IPS-20b (cell line): ENCODE measurements around the gene KCNA5.

Source experiments
- H3K27ac ChIP-seq: one replicate; pipeline ENCODE4 v1.5.1; 2013; ENCODE audit warnings: low read length
- H3K27me3 ChIP-seq: 2 replicates; pipeline ENCODE4 v1.6.1; 2013; ENCODE audit warnings: mild to moderate bottlenecking, low read length, inconsistent platforms; ENCODE audit not compliant: insufficient read depth
- H3K36me3 ChIP-seq: 2 replicates; pipeline ENCODE4 v1.6.1; 2013; ENCODE audit warnings: low read depth, mild to moderate bottlenecking, inconsistent platforms, low read length, moderate library complexity; ENCODE audit not compliant: insufficient read depth
- H3K4me1 ChIP-seq: 2 replicates; pipeline ENCODE4 v1.6.1; 2013; ENCODE audit warnings: mild to moderate bottlenecking, control low read depth, inconsistent platforms, low read length, moderate library complexity; ENCODE audit not compliant: insufficient read depth
- H3K4me3 ChIP-seq: 2 replicates; pipeline ENCODE4 v1.5.1; 2013; ENCODE audit warnings: mild to moderate bottlenecking, low read length, inconsistent platforms
- H3K9ac ChIP-seq: 2 replicates; pipeline ENCODE4 v1.6.1; 2013; ENCODE audit warnings: low read depth, mild to moderate bottlenecking, inconsistent platforms, low read length, moderate library complexity
- H3K9me3 ChIP-seq: 2 replicates; pipeline ENCODE4 v1.6.1; 2013; ENCODE audit warnings: mild to moderate bottlenecking, low read depth, low read length, inconsistent platforms; ENCODE audit not compliant: insufficient read depth

Gene KCNA5

DNA sequence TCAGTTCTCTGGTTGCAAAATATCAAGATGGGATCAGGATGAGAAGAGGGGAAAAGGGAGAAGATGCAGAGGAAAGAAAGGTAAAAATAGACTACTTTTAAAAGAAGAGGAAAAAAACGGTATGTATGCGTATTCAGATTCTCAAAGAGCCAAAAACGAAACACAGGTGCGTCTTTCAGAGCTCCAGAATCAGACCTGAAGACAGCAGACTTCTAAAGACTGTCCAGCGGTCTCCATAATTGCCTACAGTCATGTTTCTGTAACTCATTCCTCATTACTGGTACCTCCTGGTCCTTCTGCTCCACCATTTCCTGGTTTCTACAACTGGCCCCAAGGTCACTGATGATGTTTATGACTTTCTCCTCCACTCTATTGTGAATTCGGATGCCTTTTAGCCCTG is 12.4 kb upstream of the KCNA5 start:
- H3K9ac ChIP-seq, result no peak overlapping the region
- H3K4me3 ChIP-seq, result no peak overlapping the region
- H3K36me3 ChIP-seq, result no peaks in the 10 kb centered on the region
- H3K4me1 ChIP-seq, result peaks cover 10% of the 10 kb centered on the region
- H3K9me3 ChIP-seq, result no peaks in the 10 kb centered on the region
- H3K27ac ChIP-seq, result no peak overlapping the region
- no peaks in the 10 kb centered on the region for H3K27me3 ChIP-seq

GRCh38 chr12:5031958-5032357 is 11.7 kb upstream of the KCNA5 start:
- H3K9ac ChIP-seq, result no peak overlapping the region
- H3K4me3 ChIP-seq, result no peak overlapping the region
- H3K9me3 ChIP-seq, result no peaks in the 10 kb centered on the region
- peaks cover 9% of the 10 kb centered on the region for H3K4me1 ChIP-seq
- no peaks in the 10 kb centered on the region for H3K36me3 ChIP-seq
- H3K27me3 ChIP-seq, result no peaks in the 10 kb centered on the region
- H3K27ac ChIP-seq, result no peak overlapping the region

DNA sequence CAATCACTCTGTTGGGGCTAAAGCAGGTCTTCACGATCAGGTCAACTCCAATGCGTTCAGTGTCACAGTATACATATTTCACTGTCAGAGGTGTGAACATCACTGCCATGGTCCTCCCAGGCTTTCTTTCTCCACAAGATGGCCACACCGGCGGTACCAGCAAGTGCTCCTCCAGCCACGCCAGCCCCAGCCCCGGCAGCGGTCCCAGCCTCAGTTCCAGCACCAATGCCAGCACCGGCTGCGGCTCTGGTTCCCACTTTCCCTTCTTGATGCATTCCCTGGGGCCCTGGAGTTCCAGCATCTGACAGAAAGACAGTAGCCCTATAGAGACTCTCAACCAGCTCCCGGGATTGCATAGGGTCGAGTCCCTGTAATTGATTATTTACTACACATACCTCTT is 10.9 kb upstream of the KCNA5 start:
- no peak overlapping the region for H3K9ac ChIP-seq
- no peak overlapping the region for H3K27ac ChIP-seq
- no peaks in the 10 kb centered on the region for H3K27me3 ChIP-seq
- no peak overlapping the region for H3K4me3 ChIP-seq
- no peaks in the 10 kb centered on the region for H3K9me3 ChIP-seq
- H3K4me1 ChIP-seq, result peaks cover 3% of the 10 kb centered on the region
- no peaks in the 10 kb centered on the region for H3K36me3 ChIP-seq

- peaks cover 3% of the 10 kb centered on the region for H3K4me1 ChIP-seq
- no peak overlapping the region for H3K4me3 ChIP-seq
- H3K9ac ChIP-seq, result no peak overlapping the region
- no peaks in the 10 kb centered on the region for H3K36me3 ChIP-seq
- no peaks in the 10 kb centered on the region for H3K9me3 ChIP-seq
- H3K27me3 ChIP-seq, result no peaks in the 10 kb centered on the region
- no peak overlapping the region for H3K27ac ChIP-seq
Measured at GRCh38 chr12:5033883-5034282, 9.8 kb upstream of the KCNA5 start.

GRCh38 chr12:5034603-5035002 is 9.1 kb upstream of the KCNA5 start:
- H3K27ac ChIP-seq, result no peak overlapping the region
- peaks cover 3% of the 10 kb centered on the region for H3K4me1 ChIP-seq
- H3K36me3 ChIP-seq, result no peaks in the 10 kb centered on the region
- no peak overlapping the region for H3K4me3 ChIP-seq
- H3K9me3 ChIP-seq, result no peaks in the 10 kb centered on the region
- H3K9ac ChIP-seq, result no peak overlapping the region
- H3K27me3 ChIP-seq, result no peaks in the 10 kb centered on the region

DNA sequence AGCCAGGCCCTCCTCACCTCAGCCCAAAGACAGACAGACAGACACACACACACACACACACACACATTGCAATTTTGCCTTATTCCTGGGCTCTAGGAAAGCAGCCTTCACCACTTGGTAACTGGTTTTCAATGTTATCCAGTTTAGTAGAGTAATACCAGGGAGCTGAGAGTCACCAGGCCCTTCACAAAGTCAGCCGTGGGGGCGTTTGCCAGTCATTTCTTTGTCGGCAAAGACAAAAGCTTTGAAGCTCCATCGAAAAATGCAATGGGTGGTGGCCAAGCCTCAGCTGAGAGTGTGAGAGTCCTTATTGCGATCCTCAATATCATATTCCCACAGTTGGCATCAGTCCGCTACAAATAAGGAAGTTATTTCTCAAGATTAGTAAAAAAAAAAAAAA is 8.1 kb upstream of the KCNA5 start:
- Histone ChIP-seq H3K9ac (no peak overlapping the region), H3K36me3 (no peaks in the 10 kb centered on the region), H3K27me3 (peaks cover 8% of the 10 kb centered on the region; the same call in 1 of the 2 replicates), H3K4me1 (peaks cover 3% of the 10 kb centered on the region), H3K4me3 (no peak overlapping the region), H3K27ac (no peak overlapping the region), H3K9me3 (no peaks in the 10 kb centered on the region)

GRCh38 chr12:5036031-5036430 is 7.6 kb upstream of the KCNA5 start:
- Histone ChIP-seq H3K4me1 (peaks cover 3% of the 10 kb centered on the region), H3K27ac (no peak overlapping the region), H3K27me3 (peaks cover 12% of the 10 kb centered on the region), H3K9ac (no peak overlapping the region), H3K36me3 (no peaks in the 10 kb centered on the region), H3K4me3 (no peak overlapping the region), H3K9me3 (no peaks in the 10 kb centered on the region)

DNA sequence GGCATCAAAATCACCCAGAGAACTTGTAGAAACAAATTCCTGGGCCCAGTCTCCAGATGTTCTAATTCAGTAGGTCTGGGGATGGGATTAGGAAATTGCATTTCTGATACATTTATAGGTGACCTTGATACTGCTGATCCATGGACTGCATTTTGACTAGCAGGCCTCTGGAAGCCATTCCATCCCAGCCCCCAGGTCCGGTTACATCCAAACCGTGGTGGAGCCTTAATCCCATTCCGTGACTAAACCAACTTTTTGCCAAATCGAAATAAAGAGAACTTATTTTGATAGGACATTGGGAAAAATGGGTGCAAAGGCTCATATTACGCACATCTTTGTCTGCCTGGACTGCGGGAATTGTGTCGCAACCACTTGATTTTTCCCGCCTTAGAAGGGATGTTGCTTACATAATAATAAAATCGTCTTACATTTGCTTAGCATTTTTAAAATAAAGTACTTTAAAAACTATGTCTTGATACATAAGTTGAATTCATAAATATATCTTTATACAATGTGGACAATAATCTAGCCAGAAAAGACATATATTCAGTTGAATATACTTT is 5.8 kb upstream of the KCNA5 start:
- Histone ChIP-seq H3K9me3 (no peaks in the 10 kb centered on the region), H3K27me3 (peaks cover 31% of the 10 kb centered on the region), H3K4me1 (peaks cover 3% of the 10 kb centered on the region)

DNA sequence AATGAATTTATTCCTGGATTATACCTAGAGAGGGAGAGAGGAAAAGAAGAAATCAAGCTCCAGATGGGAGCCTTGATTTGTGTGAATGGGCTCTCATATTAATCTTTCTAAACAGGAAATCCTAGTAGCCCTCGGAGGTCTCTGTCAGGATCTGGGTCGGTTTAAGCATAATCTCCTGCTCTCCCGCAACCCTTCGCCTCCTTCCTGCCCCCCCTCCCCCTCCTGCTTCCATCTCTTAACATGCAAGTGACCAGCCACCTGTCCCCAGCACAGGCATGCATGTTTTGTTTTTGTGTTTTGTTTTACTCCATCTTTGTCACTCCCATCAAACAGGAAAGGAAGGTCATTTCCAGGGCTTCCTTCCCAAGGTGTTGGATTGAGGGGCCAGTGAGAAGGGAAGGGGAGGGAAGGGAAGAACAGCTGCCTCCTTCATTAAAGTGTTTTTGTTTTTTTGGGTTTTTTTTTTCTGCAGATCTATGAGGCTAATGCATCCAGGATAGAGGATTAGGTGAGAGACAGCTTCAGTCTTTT is 4.8 kb upstream of the KCNA5 start:
- Histone ChIP-seq H3K36me3 (no peaks in the 10 kb centered on the region), H3K9me3 (no peaks in the 10 kb centered on the region), H3K9ac (no peak overlapping the region), H3K27ac (no peak overlapping the region), H3K27me3 (peaks cover 40% of the 10 kb centered on the region), H3K4me1 (peaks cover 3% of the 10 kb centered on the region), H3K4me3 (no peak overlapping the region)

More for the DNA sequence above, 5.8 kb upstream of the KCNA5 start:
- no peak overlapping the region for H3K27ac ChIP-seq
- H3K4me3 ChIP-seq, result no peak overlapping the region
- no peak overlapping the region for H3K9ac ChIP-seq
- H3K36me3 ChIP-seq, result no peaks in the 10 kb centered on the region

DNA sequence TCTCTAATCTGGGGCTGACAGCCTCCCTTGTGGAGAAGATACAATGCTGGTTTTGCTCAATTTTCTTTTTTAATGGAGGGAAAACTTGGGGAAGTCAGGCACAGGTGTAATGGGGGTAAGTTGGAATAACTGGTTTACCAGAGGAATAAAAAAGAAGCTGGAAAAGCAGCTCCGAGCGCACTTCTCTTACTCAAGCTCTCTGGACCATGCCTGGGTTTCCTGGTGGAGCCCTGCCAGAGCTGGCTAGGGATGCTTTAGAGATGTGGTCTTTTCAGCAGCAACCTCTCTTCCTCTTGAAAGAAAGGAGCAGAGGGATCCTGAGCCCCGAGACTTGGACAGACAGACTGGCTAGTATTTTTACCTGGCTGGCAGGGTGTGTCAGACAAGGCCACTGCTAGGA is 3.9 kb upstream of the KCNA5 start:
- Histone ChIP-seq H3K9me3 (no peaks in the 10 kb centered on the region), H3K27ac (no peak overlapping the region), H3K4me1 (no peaks in the 10 kb centered on the region; the same call in 1 of the 2 replicates), H3K27me3 (peaks cover 50% of the 10 kb centered on the region), H3K4me3 (no peak overlapping the region), H3K36me3 (no peaks in the 10 kb centered on the region), H3K9ac (no peak overlapping the region)

GRCh38 chr12:5040368-5040767 is 3.3 kb upstream of the KCNA5 start:
- H3K4me3 ChIP-seq, result no peak overlapping the region
- H3K4me1 ChIP-seq, result no peaks in the 10 kb centered on the region; the same call in 1 of the 2 replicates
- no peak overlapping the region for H3K27ac ChIP-seq
- H3K36me3 ChIP-seq, result no peaks in the 10 kb centered on the region
- H3K27me3 ChIP-seq, result peaks cover 56% of the 10 kb centered on the region
- no peaks in the 10 kb centered on the region for H3K9me3 ChIP-seq
- no peak overlapping the region for H3K9ac ChIP-seq

DNA sequence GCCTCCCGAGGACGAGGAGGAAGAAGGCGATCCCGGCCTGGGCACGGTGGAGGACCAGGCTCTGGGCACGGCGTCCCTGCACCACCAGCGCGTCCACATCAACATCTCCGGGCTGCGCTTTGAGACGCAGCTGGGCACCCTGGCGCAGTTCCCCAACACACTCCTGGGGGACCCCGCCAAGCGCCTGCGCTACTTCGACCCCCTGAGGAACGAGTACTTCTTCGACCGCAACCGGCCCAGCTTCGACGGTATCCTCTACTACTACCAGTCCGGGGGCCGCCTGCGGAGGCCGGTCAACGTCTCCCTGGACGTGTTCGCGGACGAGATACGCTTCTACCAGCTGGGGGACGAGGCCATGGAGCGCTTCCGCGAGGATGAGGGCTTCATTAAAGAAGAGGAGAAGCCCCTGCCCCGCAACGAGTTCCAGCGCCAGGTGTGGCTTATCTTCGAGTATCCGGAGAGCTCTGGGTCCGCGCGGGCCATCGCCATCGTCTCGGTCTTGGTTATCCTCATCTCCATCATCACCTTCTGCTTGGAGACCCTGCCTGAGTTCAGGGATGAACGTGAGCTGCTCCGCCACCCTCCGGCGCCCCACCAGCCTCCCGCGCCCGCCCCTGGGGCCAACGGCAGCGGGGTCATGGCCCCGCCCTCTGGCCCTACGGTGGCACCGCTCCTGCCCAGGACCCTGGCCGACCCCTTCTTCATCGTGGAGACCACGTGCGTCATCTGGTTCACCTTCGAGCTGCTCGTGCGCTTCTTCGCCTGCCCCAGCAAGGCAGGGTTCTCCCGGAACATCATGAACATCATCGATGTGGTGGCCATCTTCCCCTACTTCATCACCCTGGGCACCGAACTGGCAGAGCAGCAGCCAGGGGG is 979 bp downstream of the KCNA5 start:
- H3K4me3 ChIP-seq, result peak overlapping the region; percentile 65; the same call in 1 of the 2 replicates

More for the DNA sequence above, 979 bp downstream of the KCNA5 start:
- no peak overlapping the region for H3K9ac ChIP-seq
- H3K27ac ChIP-seq, result no peak overlapping the region
- peaks cover 85% of the 10 kb centered on the region for H3K27me3 ChIP-seq
- no peaks in the 10 kb centered on the region for H3K9me3 ChIP-seq
- H3K4me1 ChIP-seq, result peaks cover 11% of the 10 kb centered on the region; the same call in 1 of the 2 replicates
- H3K36me3 ChIP-seq, result no peaks in the 10 kb centered on the region
